22Rv1 (cell line): Measurements from ENCODE around the gene PEAR1.

Source experiments
- H3K27ac ChIP-seq: fragments of 450-650 bp; 2 replicates; pipeline ENCODE4 v1.5.1; 2017
- CTCF ChIP-seq: fragments of 450-650 bp; IDR thresholded peaks from 2 replicates; pipeline ENCODE4 v1.5.1; 2017; ENCODE audit warnings: mild to moderate bottlenecking
- ZFX ChIP-seq: fragments of 450-650 bp; IDR thresholded peaks from 2 replicates; pipeline ENCODE4 v1.6.1; 2017; ENCODE audit warnings: antibody characterized with exemption, borderline replicate concordance

PEAR1 gene

GRCh38 chr1:156951371-156951770 is 57.9 kb downstream of the PEAR1 start:
- H3K27ac ChIP-seq: no peak overlapping the region
- TF ChIP-seq ZFX: no peak
- no peak for TF ChIP-seq CTCF

- TF ChIP-seq ZFX (no peak), CTCF (no peak)
- no peak overlapping the region for H3K27ac ChIP-seq
Observed at GRCh38 chr1:156953571-156953970, 60.1 kb downstream of the PEAR1 start.

- H3K27ac ChIP-seq: no peak overlapping the region
- TF ChIP-seq ZFX (no peak), CTCF (no peak)
Observed at GRCh38 chr1:156956333-156956732, 62.8 kb downstream of the PEAR1 start.

- H3K27ac ChIP-seq: no peak overlapping the region
- TF ChIP-seq ZFX: no peak
- TF ChIP-seq CTCF: no peak
Observed at GRCh38 chr1:156957634-156958033, 64.1 kb downstream of the PEAR1 start.

GRCh38 chr1:156958247-156958714 is 64.8 kb downstream of the PEAR1 start:
- H3K27ac ChIP-seq: no peak overlapping the region
- TF ChIP-seq ZFX (no peak), CTCF (no peak)

GRCh38 chr1:156959414-156959813 is 65.9 kb downstream of the PEAR1 start:
- TF ChIP-seq CTCF (no peak), ZFX (no peak)
- H3K27ac ChIP-seq: no peak overlapping the region

- TF ChIP-seq ZFX (no peak), CTCF (no peak)
- no peak overlapping the region for H3K27ac ChIP-seq
Observed at GRCh38 chr1:156959925-156960324, 66.4 kb downstream of the PEAR1 start.
